ENCODE data around the gene RFC5.

GRCh38 chr12:117967512-117967911 is 49.0 kb upstream of the RFC5 start:
- no peak for TF ChIP-seq POLR2A (IDR thresholded peaks at IDR 0.05)
- TF ChIP-seq CTCF (IDR thresholded peaks at IDR 0.05): no peak

Measured in vagina (tissue), 2 donors.